DMS153 treated with DMSO at 0.1 percent for 48 hours (cell line): ENCODE results near the gene GDI2.

Source experiments
- DNase-seq: peaks from one replicate; lab custom pipeline; 2025; ENCODE audit not compliant: unreplicated experiment; lab: John Stamatoyannopoulos, UW

GDI2 gene

DNA sequence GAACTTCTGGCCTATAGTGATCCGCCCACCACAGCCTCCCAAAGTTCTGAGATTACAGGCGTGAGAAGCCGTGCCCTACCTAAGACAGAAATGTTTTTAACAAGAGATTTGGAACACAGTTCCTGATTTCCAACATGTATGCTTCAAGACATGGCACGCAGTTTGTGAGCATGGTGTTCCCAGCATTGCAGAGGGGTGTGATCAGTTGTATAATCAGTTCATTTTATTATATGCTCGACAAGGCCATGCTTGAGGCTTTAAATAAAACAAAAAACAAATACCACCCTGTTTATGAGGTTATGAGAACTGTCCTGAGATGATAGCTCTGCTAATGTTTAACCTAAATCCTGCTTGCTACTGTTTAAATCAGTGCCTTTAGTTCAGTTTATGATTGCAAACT lies 68.4 kb downstream of the GDI2 start:
- DNase-seq: no peak

DNA sequence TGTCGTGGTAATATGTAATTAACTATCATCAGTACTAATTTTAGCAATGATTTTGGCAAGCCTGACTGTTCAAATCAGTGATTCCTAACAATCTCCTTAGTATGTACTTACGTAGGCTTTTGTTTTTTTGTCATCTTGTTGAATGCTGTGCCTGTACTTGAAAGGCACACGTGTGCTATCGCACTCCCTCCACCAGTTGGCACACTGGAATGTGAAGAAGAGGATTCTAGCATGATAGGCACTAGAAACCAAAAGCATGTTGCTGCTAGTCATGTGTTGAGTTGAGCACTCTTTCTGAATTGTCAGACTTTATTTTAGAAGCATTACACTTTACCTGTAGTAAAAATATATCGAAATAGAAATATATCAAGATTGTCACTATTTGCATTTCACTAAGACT lies 69.5 kb downstream of the GDI2 start:
- no peak for DNase-seq

DNA sequence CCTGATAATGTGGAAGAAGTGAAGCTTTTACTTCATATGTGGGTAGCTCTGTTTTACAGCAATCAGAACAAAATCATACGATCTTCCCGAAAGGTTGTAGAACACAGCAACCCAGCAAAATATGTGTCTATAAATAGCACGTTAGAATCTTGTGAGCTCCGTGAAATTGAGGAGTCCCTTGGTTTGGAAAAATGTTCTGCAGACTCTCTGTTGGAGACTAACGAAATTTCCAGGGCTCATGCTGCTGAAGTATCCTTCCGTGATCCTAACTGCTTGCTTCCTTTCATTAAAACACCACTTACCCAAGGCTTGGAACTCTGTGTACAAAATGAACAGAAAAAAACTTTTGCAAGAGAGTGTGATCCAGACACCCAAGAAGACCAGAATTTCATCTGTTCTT lies 71.1 kb downstream of the GDI2 start:
- DNase-seq: no peak

- DNase-seq: no peak
These were observed 72.0 kb downstream of the GDI2 start for GRCh38 chr10:5741276-5741675.

GRCh38 chr10:5738427-5738826 lies 74.8 kb downstream of the GDI2 start:
- no peak for DNase-seq

DNA sequence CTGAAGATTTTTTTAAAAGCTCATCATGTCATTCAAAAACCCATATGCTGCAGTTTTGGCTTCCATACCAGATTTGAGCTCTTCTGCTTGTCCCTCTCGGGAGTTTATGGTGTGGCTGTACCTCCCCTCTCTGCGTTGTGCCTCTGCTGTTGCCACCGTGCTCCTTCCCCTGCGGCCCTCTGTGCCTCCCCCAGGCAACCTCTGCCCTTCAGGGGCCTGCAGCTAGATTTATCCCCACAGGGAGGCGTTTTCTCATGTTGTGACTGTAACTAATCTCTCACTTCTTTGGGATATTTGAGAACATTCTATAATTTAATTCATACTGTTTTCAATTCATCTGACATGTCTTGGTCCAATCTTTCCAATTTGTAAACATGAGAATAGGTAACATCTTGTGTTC lies 75.9 kb downstream of the GDI2 start:
- no peak for DNase-seq

- DNase-seq: no peak
These were observed 76.6 kb downstream of the GDI2 start for GRCh38 chr10:5736591-5736990.

GRCh38 chr10:5735119-5735518 lies 78.1 kb downstream of the GDI2 start:
- no peak for DNase-seq

DNA sequence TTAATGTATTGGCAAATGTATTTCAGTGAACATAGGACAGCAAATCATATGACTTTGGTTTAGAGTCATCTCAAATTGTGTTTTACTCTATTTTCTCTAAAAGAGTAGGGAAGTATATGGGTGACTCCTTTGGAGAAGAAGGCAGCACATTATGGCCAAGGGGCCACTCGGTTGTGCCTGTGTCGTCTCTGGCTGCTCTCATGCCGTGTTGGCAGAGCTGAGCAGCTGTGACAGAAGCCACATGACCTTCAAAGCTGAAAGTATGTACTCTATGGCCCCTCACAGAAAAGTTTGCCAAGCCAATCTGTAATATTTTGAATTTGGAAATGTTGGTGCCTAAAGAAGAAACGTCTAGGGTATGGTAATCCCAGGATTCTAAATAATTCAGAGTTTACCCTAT lies 81.1 kb downstream of the GDI2 start:
- no peak for DNase-seq

DNA sequence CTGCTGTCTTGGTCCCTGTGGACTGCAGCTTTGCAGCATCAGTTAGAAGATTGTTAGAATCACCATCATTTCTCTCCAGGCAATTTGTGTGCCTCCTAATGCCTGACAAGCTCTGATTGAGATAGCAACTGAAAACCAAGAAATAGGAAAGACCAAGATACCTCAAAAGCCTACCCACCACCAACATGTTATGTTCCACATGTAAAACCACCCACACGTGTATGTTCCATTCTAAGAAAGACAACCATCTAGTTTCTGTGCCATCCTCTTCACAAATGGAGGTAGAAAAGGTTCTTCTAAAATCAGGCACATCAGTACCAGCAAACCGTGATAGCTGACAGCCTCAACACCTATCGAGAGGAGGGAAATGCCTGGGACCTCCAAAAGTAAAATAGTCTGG lies 81.7 kb downstream of the GDI2 start:
- DNase-seq: no peak

- DNase-seq: no peak
These were observed 82.5 kb downstream of the GDI2 start for GRCh38 chr10:5730766-5731165.

- DNase-seq: no peak
These were observed 89.5 kb downstream of the GDI2 start for GRCh38 chr10:5723692-5724091.

GRCh38 chr10:5720182-5720581 lies 93.1 kb downstream of the GDI2 start:
- no peak for DNase-seq

- no peak for DNase-seq
These were observed 93.7 kb downstream of the GDI2 start for GRCh38 chr10:5719546-5719945.
